Islet of Langerhans (tissue), 1 donor: ENCODE measurements around the gene ATP2A1.
"Not testable (repeated sequence)": the region's sequence is repeated elsewhere in the genome, so short reads cannot be mapped to it uniquely, and the experiment has no call there.

Source experiments
- FAIRE-seq: peaks from one replicate; lab custom pipeline; 2011; peaks lifted over from hg19 to GRCh38; lab: Jason Lieb, UNC

Gene ATP2A1

DNA sequence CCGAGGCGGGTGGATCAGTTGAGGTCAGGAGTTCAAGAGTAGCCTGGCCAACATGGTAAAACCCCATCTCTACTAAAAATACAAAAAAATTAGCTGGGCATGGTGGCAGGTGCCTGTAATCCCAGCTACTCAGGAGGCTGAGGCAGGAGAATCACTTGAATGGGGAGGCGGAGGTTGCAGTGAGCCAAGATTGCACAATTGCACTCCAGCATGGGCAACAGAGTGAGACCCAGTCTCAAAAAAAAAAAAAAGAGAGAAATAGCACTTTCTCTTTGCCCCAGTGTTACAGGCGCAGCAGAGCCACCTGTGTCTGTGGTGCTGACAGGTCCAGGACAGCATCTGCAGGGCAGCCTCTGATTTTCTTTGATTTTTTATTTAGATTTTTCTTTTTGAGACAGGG, 3.3 kb downstream of the ATP2A1 start:
- not testable (repeated sequence) for FAIRE-seq

DNA sequence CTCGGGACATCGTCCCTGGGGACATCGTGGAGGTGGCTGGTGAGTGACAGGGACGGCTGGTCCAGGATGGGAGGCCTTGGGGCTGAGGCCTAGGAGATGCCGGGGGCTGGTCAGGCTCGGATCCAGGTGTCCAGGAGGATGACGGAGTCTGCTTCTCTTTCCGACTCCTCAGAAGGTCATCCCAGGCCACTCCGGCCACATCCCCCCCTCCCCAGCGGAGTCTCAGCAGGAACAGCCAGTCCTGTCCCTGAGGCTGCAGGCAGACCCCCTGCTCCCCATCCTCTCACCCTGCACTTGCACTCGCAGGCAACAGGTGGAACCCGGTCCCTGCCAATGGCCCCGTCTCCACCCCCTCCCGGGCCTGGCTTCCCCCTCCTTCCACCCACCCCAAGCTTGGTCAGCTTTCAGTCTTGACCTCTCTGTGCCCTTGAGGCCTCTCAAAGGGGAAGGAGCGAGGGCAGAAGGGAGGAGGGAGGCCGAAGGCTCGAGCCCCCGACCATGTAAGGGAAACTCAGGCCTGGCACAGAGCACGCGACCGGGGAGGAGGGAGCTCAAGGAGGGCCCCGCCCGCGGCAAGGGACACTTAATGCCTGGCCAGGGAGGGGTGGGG, 4.4 kb downstream of the ATP2A1 start:
- no peak for FAIRE-seq

- no peak for FAIRE-seq
These were observed 5.1 kb downstream of the ATP2A1 start for GRCh38 chr16:28883221-28883996.

- no peak for FAIRE-seq
These were observed 5.8 kb downstream of the ATP2A1 start for GRCh38 chr16:28884045-28884444.

- no peak for FAIRE-seq
These were observed 8.7 kb downstream of the ATP2A1 start for GRCh38 chr16:28886945-28887344.

DNA sequence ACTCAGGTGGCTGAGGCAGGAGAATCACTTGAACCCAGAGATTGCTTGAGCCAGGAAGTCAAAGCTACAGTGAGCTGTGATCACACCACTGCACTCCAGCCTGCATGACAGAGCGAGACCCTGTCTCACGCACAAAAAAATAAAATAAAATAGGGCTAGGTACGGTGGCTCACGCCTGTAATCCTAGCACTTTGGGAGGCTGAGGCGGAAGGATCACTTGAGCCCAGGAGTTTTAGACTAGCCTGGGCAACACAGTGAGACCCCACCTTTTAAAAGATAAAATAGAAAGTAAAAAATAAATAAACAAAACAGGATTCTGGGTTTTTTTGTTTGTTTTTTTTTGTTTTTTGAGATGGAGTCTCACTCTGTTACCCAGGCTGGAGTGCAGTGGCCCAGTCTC, 12.1 kb downstream of the ATP2A1 start:
- FAIRE-seq: not testable (repeated sequence)

DNA sequence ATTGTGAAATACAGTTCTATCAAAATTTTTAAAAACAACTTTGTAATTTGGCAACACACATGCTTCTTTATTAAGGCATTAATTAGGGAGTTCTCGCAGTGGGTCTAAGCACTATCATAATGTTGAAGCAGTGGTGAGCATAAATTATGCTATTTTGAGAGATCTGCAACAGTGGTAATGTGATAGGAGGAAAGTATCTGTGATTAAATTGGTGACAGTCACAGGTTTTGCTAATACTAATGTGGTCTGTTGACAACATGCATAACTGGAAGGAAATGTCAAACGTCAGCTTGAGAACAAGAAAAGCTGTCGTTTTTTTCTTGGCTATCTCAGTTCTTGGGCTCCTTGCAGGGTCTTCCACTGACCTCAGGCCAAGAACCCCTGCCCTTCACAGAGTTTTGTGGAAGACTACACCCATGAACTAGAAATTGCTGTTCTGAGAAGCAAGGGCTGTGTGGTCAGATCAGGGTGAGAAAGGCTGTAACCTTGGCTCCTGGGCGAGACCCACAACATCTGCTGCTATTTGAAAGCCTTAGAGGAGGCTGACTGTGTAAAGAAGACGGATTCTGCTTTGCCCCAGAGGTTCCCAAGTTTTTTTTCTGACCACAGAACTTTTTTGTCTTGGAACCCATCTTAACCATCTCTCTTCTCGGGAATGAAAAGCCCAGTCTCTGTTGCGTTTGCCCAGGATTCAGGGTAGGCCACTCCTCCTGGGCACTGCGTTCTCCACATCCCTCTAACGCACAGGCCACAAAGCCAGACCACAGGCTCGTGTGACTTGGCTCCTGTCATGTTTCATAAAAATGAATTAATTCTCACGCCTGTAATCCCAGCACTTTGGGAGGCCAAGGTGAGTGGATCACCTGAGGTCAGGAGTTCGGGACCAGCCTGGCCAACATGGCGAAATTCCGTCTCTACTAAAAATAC, 13.9 kb downstream of the ATP2A1 start:
- FAIRE-seq: no peak

DNA sequence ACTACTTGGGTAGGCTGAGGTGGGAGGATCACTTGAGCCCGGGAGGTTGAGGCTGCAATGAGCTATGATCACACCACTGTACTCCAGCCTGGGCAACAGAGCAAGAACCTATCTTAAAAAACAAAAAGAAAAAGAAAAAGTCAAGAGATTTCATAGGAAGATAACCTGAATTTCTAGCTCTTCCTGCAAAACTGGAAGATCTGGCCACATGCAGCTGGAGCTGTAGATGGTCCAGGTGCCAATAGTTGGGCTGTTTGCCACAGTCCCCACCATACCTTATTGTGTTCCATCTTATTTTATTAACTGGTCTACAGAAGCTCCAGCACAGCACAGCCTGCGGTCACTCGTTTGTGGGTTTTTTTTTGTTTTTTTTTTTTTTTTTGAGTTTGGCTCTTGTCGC, 15.0 kb downstream of the ATP2A1 start:
- FAIRE-seq: no peak

DNA sequence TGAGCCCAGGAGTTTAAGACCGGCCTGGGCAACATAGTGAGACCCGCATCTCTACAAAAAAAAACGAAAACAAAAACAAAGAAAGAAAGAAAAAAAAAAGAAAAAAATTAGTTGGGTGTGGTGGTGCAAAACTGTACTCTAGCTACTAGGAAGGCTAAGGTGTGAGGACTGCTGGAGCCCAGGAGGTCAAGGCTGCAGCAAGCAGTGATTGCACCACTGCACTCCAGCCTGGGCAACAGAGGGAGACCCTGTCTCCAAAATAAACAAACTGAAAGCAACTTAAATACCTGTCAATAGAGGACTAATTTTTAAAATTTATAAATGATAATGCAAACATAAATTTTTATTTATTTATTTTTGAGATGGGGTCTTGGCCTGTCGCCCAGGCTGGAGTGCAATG, 17.3 kb downstream of the ATP2A1 start:
- no peak for FAIRE-seq

DNA sequence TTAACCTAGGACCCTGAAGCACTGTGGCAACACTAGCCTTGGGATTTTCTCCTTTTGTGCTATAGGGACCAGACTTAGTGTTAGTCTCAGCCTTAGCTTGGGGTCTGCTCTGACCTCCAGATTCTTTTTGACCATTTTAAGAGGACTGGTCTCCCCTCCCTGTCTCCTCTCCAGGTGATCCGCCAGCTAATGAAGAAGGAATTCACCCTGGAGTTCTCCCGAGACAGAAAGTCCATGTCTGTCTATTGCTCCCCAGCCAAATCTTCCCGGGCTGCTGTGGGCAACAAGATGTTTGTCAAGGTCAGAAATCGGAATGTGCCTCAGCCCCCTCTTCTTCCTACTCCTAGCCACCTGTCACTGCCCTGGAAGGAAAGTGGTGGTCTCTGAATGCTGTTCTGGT, 19.5 kb downstream of the ATP2A1 start:
- no peak for FAIRE-seq

GRCh38 chr16:28898266-28898665, 20.0 kb downstream of the ATP2A1 start:
- no peak for FAIRE-seq

DNA sequence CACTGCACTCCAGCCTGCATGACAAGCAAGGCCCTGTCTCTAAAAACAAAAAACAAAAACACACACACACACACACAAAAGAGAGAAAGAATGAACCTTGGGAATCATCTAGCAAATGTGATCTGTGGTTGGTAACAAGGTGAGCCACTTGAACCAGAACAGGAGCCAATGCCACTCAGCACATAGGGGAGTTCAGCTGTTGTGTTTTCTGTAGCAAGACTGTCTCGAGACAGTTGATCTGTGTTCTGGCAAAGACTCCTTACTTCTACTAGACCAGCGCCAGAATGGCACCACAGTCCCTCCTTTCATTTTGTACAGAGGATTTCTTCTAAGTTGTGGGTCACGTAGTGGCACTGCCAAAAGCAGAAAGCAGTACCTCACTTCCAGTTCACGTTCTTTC, 20.7 kb downstream of the ATP2A1 start:
- FAIRE-seq: no peak

- no peak for FAIRE-seq
These were observed 21.7 kb downstream of the ATP2A1 start for GRCh38 chr16:28899882-28900590.

GRCh38 chr16:28900601-28901000, 22.3 kb downstream of the ATP2A1 start:
- FAIRE-seq: no peak

DNA sequence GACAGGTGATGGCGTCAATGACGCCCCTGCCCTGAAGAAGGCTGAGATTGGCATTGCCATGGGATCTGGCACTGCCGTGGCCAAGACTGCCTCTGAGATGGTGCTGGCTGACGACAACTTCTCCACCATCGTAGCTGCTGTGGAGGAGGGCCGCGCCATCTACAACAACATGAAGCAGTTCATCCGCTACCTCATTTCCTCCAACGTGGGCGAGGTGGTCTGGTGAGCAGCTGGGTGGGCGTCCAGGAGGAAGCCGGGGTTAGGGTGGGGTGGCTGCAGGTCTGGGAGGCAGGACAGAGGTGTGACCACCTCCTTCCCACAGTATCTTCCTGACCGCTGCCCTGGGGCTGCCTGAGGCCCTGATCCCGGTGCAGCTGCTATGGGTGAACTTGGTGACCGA, 23.6 kb downstream of the ATP2A1 start:
- FAIRE-seq: no peak

- FAIRE-seq: no peak
These were observed 24.6 kb downstream of the ATP2A1 start for GRCh38 chr16:28902909-28903308.

GRCh38 chr16:28903344-28904042, 25.2 kb downstream of the ATP2A1 start:
- no peak for FAIRE-seq

DNA sequence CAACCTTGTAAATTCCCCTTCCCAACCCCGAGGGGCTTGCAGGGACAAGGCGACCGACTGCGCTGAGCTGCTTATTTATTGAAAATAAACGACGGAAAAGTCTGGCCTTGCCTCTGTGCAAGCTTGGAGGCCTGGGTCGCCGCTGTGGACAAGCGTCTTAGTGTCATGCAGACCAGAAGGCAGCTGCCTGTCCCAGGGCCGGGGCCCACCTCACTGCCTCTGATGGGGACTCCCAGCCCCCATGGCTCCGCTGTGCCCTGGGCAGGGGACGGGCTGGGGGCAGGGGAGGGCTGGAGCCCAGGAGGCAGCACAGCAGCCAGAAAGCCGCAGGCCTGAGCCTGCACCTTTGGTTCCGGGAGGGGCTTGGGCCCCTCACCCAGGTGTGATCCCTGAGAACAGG, 26.1 kb downstream of the ATP2A1 start:
- no peak for FAIRE-seq

DNA sequence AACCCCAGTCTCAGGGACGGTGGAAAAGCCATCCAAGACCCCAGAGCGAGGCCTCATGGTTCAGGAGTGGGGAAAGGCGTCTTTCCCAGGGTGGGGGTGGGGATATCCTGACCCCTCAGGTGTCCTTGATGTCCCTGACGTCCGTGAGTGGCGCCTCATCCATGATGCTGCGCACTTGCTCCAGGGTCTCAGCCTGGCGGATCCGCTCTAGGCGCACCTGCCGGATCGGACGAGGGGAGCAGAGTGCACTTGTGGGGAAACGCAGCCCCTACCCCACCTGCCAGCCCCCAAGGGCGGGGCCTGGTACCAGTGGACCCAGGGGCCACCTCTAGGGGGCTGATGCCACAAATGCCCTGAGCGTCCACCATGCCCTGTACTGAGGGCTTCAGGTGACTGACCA, 26.5 kb downstream of the ATP2A1 start:
- FAIRE-seq: no peak

GRCh38 chr16:28905229-28905754, 27.0 kb downstream of the ATP2A1 start:
- no peak for FAIRE-seq

DNA sequence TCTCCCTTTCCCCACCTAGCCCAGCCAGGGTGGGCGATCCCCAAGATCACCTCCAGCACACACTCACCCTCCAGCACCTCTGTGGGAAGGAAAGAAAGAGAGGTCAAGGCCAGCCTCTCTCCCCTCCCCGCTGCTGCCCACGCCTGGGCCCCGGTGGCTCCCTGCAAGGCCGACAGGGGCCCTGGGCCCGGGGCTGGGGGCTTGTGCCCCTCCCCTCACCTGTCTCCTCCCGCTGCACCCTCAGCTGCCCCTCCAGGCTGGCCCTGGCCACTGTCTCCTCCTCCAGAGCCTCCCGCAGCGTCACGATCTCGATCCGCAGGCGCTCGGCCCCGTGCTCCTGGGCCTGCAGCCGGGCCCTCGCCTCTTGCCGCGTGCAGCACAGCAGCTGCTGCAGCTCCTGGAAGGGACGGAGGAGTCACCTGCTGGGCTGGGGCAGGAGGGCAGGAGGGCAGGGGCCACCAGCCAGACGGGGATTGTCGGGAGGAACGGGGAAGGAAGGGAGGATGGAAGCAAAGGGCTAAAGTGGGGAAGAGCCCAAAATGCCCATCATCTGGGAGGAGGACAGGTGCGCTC, 27.6 kb downstream of the ATP2A1 start:
- FAIRE-seq: no peak
